Adipocyte (in vitro differentiated cells): Measurements from ENCODE around the gene KLF16.
A peak's percentile ranks its signal among the peaks of the same experiment; 100 is the strongest.
"Not testable (repeated sequence)": the region's sequence is repeated elsewhere in the genome, so short reads cannot be mapped to it uniquely, and the experiment has no call there.

Experiments
- DNase-seq: peaks from one replicate; pipeline ENCODE4 v3.0.0-alpha.2; 2015; ENCODE audit warnings: low read depth
- H3K27me3 ChIP-seq: replicated peaks from 2 replicates; pipeline ENCODE4 v1.7.0; 2013; ENCODE audit warnings: mild to moderate bottlenecking, low read length, moderate library complexity; ENCODE audit not compliant: control insufficient read depth, insufficient read depth
- H3K36me3 ChIP-seq: 2 replicates; pipeline ENCODE4 v1.7.0; 2013; ENCODE audit warnings: low read length, mild to moderate bottlenecking, moderate library complexity; ENCODE audit not compliant: control insufficient read depth, insufficient read depth, severe bottlenecking
- H3K4me1 ChIP-seq: 2 replicates; pipeline ENCODE4 v1.7.0; 2013; ENCODE audit warnings: mild to moderate bottlenecking, low read length, moderate library complexity; ENCODE audit not compliant: control insufficient read depth, insufficient read depth
- H3K4me3 ChIP-seq: 2 replicates; pipeline ENCODE4 v1.7.0; 2013; ENCODE audit warnings: mild to moderate bottlenecking, low read length, moderate library complexity
- H3K9ac ChIP-seq: 2 replicates; pipeline ENCODE4 v1.7.0; 2013; ENCODE audit warnings: mild to moderate bottlenecking, low read length, moderate library complexity
- H3K9me3 ChIP-seq: 2 replicates; pipeline ENCODE4 v1.7.0; 2013; ENCODE audit warnings: mild to moderate bottlenecking, low read length, moderate library complexity; ENCODE audit not compliant: control insufficient read depth

KLF16 gene

GRCh38 chr19:1883784-1884183, 20.4 kb upstream of the KLF16 start:
- H3K4me3 ChIP-seq: peak overlapping the region; percentile 96
- peak; percentile 10 for DNase-seq
- no peaks in the 10 kb centered on the region for H3K9me3 ChIP-seq
- no peaks in the 10 kb centered on the region for H3K36me3 ChIP-seq
- peak overlapping the region; percentile 95 for H3K9ac ChIP-seq
- H3K27me3 ChIP-seq: no peaks in the 10 kb centered on the region
- H3K4me1 ChIP-seq: peaks cover 27% of the 10 kb centered on the region

- Histone ChIP-seq H3K4me1 (peaks cover 27% of the 10 kb centered on the region), H3K4me3 (peak overlapping the region; percentile 96), H3K27me3 (no peaks in the 10 kb centered on the region), H3K36me3 (no peaks in the 10 kb centered on the region), H3K9ac (peak overlapping the region; percentile 95), H3K9me3 (no peaks in the 10 kb centered on the region)
- no peak for DNase-seq
Observed at GRCh38 chr19:1882786-1883692, 19.7 kb upstream of the KLF16 start.

- peaks cover 23% of the 10 kb centered on the region for H3K4me1 ChIP-seq
- no peaks in the 10 kb centered on the region for H3K36me3 ChIP-seq
- no peak overlapping the region for H3K9ac ChIP-seq
- no peaks in the 10 kb centered on the region for H3K9me3 ChIP-seq
- no peak for DNase-seq
- H3K4me3 ChIP-seq: no peak overlapping the region
- H3K27me3 ChIP-seq: no peaks in the 10 kb centered on the region
Observed at GRCh38 chr19:1882089-1882785, 18.9 kb upstream of the KLF16 start.

- not testable (repeated sequence) for H3K9ac ChIP-seq, H3K4me3 ChIP-seq, H3K36me3 ChIP-seq, H3K27me3 ChIP-seq, DNase-seq, H3K9me3 ChIP-seq
- peaks cover 21% of the 10 kb centered on the region for H3K4me1 ChIP-seq
Observed at GRCh38 chr19:1881393-1882088, 18.2 kb upstream of the KLF16 start.

GRCh38 chr19:1880611-1881392, 17.4 kb upstream of the KLF16 start:
- no peaks in the 10 kb centered on the region for H3K27me3 ChIP-seq
- H3K9ac ChIP-seq: no peak overlapping the region
- peaks cover 25% of the 10 kb centered on the region for H3K4me1 ChIP-seq
- no peaks in the 10 kb centered on the region for H3K9me3 ChIP-seq
- no peaks in the 10 kb centered on the region for H3K36me3 ChIP-seq
- no peak for DNase-seq
- no peak overlapping the region for H3K4me3 ChIP-seq

- not testable (repeated sequence) for H3K4me3 ChIP-seq, H3K27me3 ChIP-seq, H3K9ac ChIP-seq, H3K36me3 ChIP-seq, DNase-seq, H3K9me3 ChIP-seq
- H3K4me1 ChIP-seq: peaks cover 27% of the 10 kb centered on the region
Observed at GRCh38 chr19:1879982-1880381, 16.6 kb upstream of the KLF16 start.

GRCh38 chr19:1878583-1878982, 15.2 kb upstream of the KLF16 start:
- not testable (repeated sequence) for DNase-seq

GRCh38 chr19:1877280-1877660, 13.9 kb upstream of the KLF16 start:
- H3K36me3 ChIP-seq, H3K4me3 ChIP-seq, H3K9ac ChIP-seq, DNase-seq, H3K9me3 ChIP-seq, H3K27me3 ChIP-seq: not testable (repeated sequence)
- peaks cover 27% of the 10 kb centered on the region for H3K4me1 ChIP-seq

More at GRCh38 chr19:1878583-1878982, 15.2 kb upstream of the KLF16 start:
- not testable (repeated sequence) for H3K27me3 ChIP-seq, H3K4me3 ChIP-seq, H3K9ac ChIP-seq, H3K36me3 ChIP-seq, H3K9me3 ChIP-seq
- peaks cover 29% of the 10 kb centered on the region for H3K4me1 ChIP-seq

- not testable (repeated sequence) for H3K36me3 ChIP-seq, DNase-seq
Observed at GRCh38 chr19:1876496-1877279, 13.3 kb upstream of the KLF16 start.

More at GRCh38 chr19:1876496-1877279, 13.3 kb upstream of the KLF16 start:
- not testable (repeated sequence) for H3K9me3 ChIP-seq, H3K27me3 ChIP-seq
- peak overlapping the region; percentile 92 for H3K4me3 ChIP-seq
- H3K4me1 ChIP-seq: peaks cover 27% of the 10 kb centered on the region
- peak overlapping the region; percentile 98 for H3K9ac ChIP-seq
